Smooth muscle cell of the brain vasculature (primary cell): ENCODE results near the gene SAFB2.

Source experiments
- DNase-seq: peaks from one replicate; pipeline ENCODE4 v3.0.0-alpha.2; 2012; ENCODE audit warnings: low read depth, low spot score

The SAFB2 gene

DNA sequence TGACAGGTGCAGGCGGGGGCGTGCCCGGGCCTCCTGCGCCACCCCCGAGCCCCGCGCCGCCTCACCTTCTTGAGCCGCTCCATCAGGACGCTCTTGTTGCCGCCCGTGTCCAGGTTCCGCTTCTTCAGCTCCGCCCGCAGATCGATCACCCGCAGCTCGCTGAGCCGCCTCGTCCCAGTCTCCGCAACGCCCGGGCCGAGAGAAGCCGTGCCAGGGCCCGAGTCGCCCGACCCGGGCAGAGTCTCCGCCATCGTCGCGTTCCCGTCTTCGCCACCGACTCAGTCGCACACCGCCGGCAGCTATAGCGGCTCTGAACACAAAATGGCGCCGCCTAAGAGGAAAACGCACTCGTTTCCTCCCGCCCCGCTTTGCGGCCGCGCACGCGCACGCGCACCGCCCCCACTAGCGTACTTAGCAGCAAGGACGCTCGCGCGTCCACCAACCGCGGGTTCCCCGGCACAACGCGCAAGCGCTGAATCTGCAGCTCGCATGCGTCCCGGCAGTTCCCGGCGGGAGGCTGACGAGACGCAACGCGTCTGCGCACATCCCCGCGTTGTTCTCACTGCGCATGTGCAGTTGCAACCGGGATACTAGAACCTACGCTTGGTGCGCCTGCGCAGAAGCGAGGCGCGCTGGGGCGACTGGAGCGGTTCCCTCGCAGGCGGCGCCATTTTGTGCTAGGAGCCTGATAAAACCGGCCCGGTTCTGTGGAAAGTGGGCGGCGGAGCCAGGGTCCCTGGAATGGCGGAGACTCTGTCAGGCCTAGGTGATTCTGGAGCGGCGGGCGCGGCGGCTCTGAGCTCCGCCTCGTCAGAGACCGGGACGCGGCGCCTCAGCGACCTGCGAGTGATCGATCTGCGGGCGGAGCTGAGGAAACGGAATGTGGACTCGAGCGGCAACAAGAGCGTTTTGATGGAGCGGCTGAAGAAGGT, at the start of gene SAFB2, which contains the start of gene SAFB:
Gene SAFB2, minus strand, starts transcription at position 312 of the 932 bp plus-strand sequence. Its CDS starts 61 bp downstream, at position 251.
Gene SAFB, plus strand, starts transcription at position 619 of the 932 bp plus-strand sequence. Its CDS starts 123 bp downstream, at position 742.
- peak; percentile 100 for DNase-seq

DNA sequence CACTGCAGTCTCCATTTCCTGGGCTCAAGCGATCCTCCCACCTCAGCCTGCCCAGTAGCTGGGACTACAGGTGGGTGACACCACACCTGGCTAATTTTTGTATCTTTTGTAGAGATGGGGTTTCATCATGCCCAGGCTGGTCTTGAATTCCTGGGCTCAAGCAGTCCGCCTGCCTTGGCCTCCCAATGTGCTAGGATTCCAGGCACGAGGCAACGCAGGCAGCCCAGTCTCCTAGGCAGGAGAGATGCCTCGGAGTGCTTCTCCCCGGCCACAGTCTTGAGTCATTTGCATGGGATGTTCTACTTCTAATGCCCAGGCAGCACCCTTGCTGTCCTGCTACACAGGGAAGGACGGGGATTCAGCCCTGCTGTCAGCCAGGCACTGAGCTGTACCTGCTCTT, 49.0 kb upstream of the SAFB2 start:
- no peak for DNase-seq

GRCh38 chr19:5669212-5669611, 46.6 kb upstream of the SAFB2 start:
- DNase-seq = no peak

GRCh38 chr19:5667751-5668271, 45.2 kb upstream of the SAFB2 start:
- DNase-seq = no peak

DNA sequence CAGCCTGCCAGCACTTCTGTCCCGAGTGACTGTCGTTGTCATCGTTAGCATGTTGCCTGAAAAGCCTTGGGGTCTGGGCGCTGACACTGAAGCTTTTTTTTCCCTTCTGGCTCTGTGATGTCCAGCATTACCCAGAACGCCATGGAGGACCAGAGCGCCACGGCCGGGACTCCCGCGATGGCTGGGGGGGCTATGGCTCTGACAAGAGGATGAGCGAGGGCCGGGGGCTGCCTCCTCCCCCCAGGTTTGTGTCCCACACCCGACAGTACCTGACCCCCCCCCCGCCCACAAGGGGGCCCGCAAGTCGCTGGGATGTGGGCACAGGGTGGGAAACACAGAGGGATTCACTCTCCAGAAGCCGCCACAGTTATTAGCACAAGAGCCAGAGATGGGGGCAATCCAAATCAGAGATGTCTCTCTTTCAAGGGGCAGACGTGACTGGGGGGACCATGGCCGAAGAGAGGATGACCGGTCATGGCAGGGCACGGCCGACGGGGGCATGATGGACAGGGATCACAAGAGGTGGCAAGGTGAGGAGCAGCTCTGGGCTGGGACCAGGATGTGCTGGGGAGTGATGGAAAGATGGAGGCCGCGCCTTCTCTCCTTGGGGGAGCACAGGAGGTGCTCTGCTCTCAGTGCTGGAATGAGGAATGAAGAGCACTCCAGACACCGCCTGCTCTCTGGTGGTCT, 44.5 kb upstream of the SAFB2 start:
- DNase-seq = no peak

DNA sequence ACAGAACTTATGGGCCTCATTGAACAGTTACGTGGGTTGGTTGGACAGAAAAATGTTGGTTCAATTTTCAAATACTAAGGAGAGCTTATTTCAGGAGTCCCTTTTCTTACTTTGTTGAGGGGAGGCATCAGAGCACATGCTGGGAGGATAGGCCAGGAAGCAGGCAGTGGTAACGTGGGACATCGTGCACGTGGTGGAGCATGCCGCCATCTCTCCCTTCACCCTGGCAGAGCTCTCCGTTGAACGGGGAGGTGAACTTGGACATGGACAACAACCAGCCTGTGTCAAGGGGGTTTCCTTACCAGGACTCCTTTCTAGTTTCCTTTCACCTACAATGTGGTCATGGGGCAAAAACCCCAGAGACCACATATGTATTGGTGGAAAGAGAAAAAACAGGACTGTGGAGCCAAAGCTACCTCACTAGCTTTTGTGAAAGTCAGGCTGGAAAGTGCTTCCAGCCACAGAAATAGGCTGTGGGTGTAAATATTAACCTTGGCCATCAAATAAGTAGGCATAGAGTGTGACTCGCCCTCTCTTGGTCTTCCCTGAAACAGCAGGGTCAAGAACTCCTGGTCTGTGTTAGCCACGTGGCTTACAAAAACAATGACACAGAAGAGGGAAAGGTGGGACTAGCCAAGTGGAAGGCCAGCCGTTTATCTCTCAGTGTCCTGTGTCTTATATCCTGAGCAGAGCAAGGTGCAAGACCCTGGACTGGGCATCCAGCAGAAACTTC, 43.4 kb upstream of the SAFB2 start:
- DNase-seq = no peak

DNA sequence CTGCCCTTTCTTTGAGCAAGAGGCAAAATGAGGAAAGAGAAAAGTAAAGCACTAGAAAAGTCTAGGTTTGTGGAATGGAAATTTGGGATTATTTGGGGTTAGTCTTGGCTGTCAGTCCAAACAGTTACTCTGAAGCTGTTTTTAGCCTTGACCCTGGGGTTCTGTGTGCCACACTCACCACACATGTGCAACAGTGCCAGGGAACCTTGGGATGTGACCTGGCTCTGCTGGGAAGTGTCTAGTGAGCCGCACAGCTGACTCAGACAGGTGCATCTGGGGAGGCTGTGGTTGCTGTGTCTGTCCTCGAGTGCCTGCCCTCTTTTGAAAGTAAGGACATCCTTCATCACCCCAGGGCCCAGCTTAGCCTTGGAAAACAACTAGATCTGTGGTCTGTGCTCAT, 41.9 kb upstream of the SAFB2 start:
- DNase-seq = no peak

DNA sequence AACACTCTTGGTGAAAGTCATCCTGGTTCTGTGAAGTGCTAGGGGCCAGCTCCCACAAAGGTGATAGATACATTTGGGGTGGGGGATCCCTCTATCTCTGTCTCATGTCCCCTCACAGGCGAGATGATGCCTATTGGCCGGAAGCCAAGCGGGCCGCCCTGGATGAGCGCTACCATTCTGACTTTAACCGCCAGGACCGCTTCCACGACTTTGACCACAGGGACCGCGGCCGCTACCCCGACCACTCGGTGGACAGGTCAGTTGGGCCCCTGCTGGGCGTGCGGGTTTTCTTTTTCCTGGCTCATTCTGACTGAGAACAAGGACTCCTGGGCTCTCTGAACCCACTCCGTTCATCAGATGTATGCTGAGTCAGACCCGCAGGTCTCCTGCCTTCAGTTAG, 41.3 kb upstream of the SAFB2 start:
- no peak for DNase-seq

DNA sequence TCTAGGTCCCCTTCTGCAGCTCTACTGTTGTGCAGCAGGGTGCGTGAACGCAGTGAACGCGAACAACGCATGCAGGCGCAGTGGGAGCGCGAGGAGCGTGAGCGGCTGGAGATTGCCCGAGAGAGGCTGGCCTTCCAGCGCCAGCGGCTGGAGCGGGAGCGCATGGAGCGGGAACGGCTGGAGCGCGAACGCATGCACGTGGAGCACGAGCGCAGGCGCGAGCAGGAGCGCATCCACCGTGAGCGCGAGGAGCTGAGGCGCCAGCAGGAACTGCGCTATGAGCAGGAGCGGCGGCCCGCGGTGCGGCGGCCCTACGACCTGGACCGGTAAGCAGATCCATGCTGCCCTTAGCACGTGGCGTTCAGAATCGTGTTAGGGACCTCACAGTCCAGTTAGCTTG, 38.9 kb upstream of the SAFB2 start:
- DNase-seq = no peak

GRCh38 chr19:5655412-5655811, 32.8 kb upstream of the SAFB2 start:
- no peak for DNase-seq

GRCh38 chr19:5654931-5655330, 32.4 kb upstream of the SAFB2 start:
- DNase-seq = no peak

GRCh38 chr19:5652261-5652660, 29.7 kb upstream of the SAFB2 start:
- no peak for DNase-seq

- no peak for DNase-seq
Measured at GRCh38 chr19:5651361-5651760, 28.8 kb upstream of the SAFB2 start.

DNA sequence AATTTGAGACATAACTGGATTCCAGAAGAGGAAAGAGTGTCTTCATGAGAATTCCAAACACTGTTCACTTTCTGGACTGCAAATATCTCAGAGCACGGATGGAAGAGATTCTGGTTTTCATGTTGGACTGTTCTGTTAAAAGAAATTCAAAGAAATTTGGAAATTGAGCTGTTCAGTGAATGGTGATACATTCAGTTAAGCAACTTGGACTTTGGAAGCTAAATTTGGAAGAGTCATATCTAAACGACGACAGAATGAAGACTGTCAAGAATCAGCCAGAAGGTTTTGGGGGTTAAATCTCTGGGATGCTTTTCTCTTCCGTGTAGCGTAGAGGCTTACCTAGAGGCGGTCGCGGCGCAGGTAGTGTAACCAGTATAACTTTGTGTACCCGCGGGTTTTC, 25.9 kb upstream of the SAFB2 start:
- no peak for DNase-seq

DNA sequence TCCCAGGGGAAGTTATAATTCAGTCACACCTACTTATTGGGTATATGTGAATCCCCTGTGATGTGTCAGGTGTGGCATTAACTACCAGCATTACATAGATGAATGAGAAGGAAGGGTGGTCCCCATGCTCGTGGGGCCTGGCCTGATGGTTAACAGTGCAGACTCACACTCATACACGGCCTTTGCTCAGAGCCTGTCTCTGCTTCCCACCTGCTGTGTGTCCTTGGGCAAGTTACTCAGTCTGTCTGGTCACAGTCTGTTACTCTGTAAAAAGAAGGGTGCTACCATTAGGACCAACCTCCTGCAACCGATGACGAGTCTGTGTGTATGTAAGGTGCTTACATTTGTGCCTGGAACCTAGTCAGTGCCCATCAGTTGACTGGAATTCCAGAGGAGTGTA, 24.1 kb upstream of the SAFB2 start:
- DNase-seq = no peak

- no peak for DNase-seq
Measured at GRCh38 chr19:5645409-5645808, 22.8 kb upstream of the SAFB2 start.

- DNase-seq = no peak
Measured at GRCh38 chr19:5644037-5644436, 21.5 kb upstream of the SAFB2 start.

GRCh38 chr19:5643060-5643459, 20.5 kb upstream of the SAFB2 start:
- DNase-seq = no peak

- no peak for DNase-seq
Measured at GRCh38 chr19:5642204-5642603, 19.6 kb upstream of the SAFB2 start.

DNA sequence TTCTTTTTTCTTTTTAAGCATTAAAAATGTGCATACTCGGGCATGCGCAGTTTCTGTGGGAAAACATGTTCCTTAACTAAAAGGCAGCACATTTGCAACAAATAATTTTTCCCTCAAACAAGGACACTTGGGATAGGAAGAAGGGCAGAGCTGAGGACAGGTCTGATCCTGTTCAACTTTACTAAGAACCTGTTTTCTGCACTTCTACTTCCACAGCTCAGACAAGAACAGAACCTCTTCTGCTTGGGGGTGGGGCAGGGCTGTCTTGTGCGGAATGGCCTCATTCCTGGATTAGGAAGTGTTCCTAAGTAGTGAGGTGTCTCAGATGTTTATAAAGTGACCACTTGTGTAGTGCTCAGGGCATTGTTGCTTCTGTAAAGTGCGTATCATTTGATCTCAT, 18.6 kb upstream of the SAFB2 start:
- DNase-seq = no peak

DNA sequence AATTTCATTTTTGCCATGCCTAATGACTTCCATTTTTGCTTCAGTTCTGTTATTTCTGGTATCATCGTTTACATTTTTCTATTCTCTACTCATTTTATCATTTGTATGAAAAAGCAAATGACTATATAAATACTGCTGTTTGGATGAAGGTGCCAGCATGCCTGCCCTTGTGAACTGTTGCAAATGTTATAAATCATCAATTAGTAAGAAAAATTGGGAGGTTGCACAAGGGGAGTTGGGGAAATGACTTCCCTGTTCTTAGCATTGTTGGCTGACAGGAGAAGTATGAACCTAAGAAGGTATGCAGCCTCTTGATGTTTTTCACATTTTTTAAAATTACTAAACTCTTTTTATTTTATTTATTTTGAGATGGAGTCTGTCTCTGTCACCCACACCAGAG, 15.4 kb upstream of the SAFB2 start:
- no peak for DNase-seq

DNA sequence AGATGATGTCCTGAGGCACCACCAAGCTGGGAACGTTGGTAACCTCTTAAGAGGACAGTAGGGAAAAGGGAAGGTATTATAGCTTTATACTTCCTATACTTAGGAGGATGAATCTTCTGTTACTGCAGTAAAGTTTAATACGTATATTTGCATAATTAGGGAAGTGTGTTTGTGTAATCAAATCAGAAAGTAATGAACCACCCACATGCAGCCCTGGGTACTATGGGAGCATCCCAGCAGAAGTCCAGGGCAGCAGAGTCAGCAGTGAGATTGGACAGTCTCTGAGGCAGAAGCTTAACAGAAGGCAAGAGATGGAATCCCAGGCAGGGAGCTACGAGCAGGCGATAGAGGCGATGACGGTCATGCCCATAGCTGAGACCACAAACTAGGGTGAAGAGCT, 12.9 kb upstream of the SAFB2 start:
- no peak for DNase-seq
